Measurements from ENCODE around the gene OGFR. TPM values are rescaled to one million over a fixed set of nuclear protein-coding genes. Genes with fewer than 3 reads are reported as not detected.

OGFR gene, protein sequence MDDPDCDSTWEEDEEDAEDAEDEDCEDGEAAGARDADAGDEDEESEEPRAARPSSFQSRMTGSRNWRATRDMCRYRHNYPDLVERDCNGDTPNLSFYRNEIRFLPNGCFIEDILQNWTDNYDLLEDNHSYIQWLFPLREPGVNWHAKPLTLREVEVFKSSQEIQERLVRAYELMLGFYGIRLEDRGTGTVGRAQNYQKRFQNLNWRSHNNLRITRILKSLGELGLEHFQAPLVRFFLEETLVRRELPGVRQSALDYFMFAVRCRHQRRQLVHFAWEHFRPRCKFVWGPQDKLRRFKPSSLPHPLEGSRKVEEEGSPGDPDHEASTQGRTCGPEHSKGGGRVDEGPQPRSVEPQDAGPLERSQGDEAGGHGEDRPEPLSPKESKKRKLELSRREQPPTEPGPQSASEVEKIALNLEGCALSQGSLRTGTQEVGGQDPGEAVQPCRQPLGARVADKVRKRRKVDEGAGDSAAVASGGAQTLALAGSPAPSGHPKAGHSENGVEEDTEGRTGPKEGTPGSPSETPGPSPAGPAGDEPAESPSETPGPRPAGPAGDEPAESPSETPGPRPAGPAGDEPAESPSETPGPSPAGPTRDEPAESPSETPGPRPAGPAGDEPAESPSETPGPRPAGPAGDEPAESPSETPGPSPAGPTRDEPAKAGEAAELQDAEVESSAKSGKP
- total RNA-seq, result 56.2 to 58.4 TPM (median 56.5 TPM) in 3 replicates

DNA sequence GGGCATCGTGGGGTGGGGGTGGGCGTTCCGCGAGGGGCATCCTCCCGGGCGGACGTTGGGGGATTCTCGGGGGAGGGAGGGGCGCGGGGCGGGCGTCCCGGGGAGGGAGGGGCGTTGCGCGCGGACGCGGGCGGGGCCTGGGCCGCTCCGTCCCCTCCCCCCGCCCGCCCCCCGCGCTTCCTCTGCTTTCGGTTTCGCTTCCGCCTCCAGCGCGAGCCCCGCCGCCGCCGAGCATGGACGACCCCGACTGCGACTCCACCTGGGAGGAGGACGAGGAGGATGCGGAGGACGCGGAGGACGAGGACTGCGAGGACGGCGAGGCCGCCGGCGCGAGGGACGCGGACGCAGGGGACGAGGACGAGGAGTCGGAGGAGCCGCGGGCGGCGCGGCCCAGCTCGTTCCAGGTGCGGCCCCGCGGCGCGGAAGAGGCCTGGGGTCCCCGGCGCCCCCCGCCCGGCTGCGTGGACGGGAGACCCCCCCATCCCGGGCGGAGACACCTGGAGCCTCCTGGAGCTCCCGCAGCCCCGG lies at the start of gene OGFR:
TSS of gene OGFR (plus strand) at position 209 of the 528 bp plus-strand sequence. CDS start at position 234, 25 bp downstream.
- no peaks in the 10 kb centered on the region for H3K27me3 Mint-ChIP-seq (ENCODE audit: low read depth)
- H3K4me1 Mint-ChIP-seq, result peaks cover 22% of the 10 kb centered on the region
- H3K9me3 Mint-ChIP-seq, result no peaks in the 10 kb centered on the region
- H3K36me3 Mint-ChIP-seq, result peaks cover 6% of the 10 kb centered on the region
- TF ChIP-seq, protein P1, sequence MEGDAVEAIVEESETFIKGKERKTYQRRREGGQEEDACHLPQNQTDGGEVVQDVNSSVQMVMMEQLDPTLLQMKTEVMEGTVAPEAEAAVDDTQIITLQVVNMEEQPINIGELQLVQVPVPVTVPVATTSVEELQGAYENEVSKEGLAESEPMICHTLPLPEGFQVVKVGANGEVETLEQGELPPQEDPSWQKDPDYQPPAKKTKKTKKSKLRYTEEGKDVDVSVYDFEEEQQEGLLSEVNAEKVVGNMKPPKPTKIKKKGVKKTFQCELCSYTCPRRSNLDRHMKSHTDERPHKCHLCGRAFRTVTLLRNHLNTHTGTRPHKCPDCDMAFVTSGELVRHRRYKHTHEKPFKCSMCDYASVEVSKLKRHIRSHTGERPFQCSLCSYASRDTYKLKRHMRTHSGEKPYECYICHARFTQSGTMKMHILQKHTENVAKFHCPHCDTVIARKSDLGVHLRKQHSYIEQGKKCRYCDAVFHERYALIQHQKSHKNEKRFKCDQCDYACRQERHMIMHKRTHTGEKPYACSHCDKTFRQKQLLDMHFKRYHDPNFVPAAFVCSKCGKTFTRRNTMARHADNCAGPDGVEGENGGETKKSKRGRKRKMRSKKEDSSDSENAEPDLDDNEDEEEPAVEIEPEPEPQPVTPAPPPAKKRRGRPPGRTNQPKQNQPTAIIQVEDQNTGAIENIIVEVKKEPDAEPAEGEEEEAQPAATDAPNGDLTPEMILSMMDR (IDR thresholded peaks at IDR 0.05; ENCODE audit: unreplicated experiment), result no peak
- H3K27ac Mint-ChIP-seq, result peak within 1 kb of the TSS; percentile 94
- peak within 1 kb of the TSS; percentile 89 for H3K4me3 Mint-ChIP-seq
- DNase-seq (ENCODE audit: low spot score in 2 of 2, unreplicated experiment in 2 of 2), result peak in 1 of 2 experiments; percentile 69

GRCh38 chr20:62754991-62755356 lies 49.7 kb upstream of the OGFR start:
- no peaks in the 10 kb centered on the region for H3K36me3 Mint-ChIP-seq
- peaks cover 9% of the 10 kb centered on the region for H3K9me3 Mint-ChIP-seq
- DNase-seq (ENCODE audit: low spot score in 2 of 2, unreplicated experiment in 2 of 2), result no peak
- peaks cover 5% of the 10 kb centered on the region for H3K27me3 Mint-ChIP-seq (ENCODE audit: low read depth)
- H3K27ac Mint-ChIP-seq, result no peak overlapping the region
- TF ChIP-seq, protein P1 (IDR thresholded peaks at IDR 0.05; ENCODE audit: unreplicated experiment), result no peak
- peaks cover 19% of the 10 kb centered on the region for H3K4me1 Mint-ChIP-seq
- no peak overlapping the region for H3K4me3 Mint-ChIP-seq

GRCh38 chr20:62755817-62756724 lies 48.6 kb upstream of the OGFR start:
- no peak overlapping the region for H3K4me3 Mint-ChIP-seq
- peaks cover 26% of the 10 kb centered on the region for H3K4me1 Mint-ChIP-seq
- H3K36me3 Mint-ChIP-seq, result no peaks in the 10 kb centered on the region
- no peak for DNase-seq (ENCODE audit: low spot score in 2 of 2, unreplicated experiment in 2 of 2)
- no peak overlapping the region for H3K27ac Mint-ChIP-seq
- H3K27me3 Mint-ChIP-seq (ENCODE audit: low read depth), result peaks cover 5% of the 10 kb centered on the region
- TF ChIP-seq, protein P1 (IDR thresholded peaks at IDR 0.05; ENCODE audit: unreplicated experiment), result no peak
- H3K9me3 Mint-ChIP-seq, result peaks cover 9% of the 10 kb centered on the region

DNA sequence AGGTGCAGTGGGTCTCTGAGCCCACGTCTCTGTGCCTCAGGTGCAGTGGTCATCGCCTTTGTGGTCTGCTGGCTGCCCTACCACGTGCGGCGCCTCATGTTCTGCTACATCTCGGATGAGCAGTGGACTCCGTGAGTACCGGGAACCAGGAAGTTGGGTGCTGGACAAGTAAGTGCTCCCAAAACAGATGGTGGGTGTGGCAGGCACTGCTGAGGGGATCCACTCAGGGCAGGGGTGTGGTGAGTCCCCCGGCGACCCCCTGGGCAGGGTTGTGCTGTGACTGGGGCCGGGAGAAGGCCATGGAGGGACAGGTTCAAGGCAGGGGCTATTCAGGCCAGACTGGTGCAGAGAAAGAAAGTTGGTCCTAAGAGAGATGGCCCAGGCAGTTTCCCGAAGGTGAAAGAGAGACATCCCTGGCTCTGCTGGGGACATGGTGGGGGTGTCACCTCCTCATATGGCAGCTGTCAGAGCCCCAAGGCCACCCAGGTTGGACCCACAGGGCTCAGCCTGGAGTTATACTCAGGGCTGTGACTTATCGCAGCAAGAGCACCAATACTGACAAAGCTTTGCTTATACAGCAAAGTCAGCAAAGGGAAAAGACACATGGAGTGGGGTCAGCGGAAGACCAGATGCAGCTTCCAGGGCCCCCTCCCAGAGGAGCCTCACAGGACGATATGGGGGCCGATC lies 46.3 kb upstream of the OGFR start:
- H3K4me3 Mint-ChIP-seq, result no peak overlapping the region
- peaks cover 5% of the 10 kb centered on the region for H3K27me3 Mint-ChIP-seq (ENCODE audit: low read depth)
- peaks cover 9% of the 10 kb centered on the region for H3K9me3 Mint-ChIP-seq
- peaks cover 35% of the 10 kb centered on the region for H3K4me1 Mint-ChIP-seq
- DNase-seq (ENCODE audit: low spot score in 2 of 2, unreplicated experiment in 2 of 2), result no peak
- H3K27ac Mint-ChIP-seq, result peak overlapping the region; percentile 47
- TF ChIP-seq, protein P1 (IDR thresholded peaks at IDR 0.05; ENCODE audit: unreplicated experiment), result no peak
- no peaks in the 10 kb centered on the region for H3K36me3 Mint-ChIP-seq
